Measurements from ENCODE around the gene HSD17B3.

GRCh38 chr9:96331236-96331947 is 29.4 kb upstream of the HSD17B3 start:
- no peak for TF ChIP-seq NR2C1 (IDR thresholded peaks at IDR 0.05)
- no peak for TF ChIP-seq POLR2A (IDR thresholded peaks at IDR 0.05; ENCODE audit: low read depth, low read length)
- no peak for TF ChIP-seq MLLT1 (IDR thresholded peaks at IDR 0.05)
- TF ChIP-seq, protein P1, sequence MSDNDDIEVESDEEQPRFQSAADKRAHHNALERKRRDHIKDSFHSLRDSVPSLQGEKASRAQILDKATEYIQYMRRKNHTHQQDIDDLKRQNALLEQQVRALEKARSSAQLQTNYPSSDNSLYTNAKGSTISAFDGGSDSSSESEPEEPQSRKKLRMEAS (IDR thresholded peaks at IDR 0.05; ENCODE audit: low read depth, low read length) = no peak
- TF ChIP-seq RFX5 (IDR thresholded peaks at IDR 0.05; ENCODE audit: low read depth, low read length) = no peak
- TF ChIP-seq KDM1A (IDR thresholded peaks at IDR 0.05; ENCODE audit: borderline replicate concordance) = no peak
- no peak for TF ChIP-seq CTCF (IDR thresholded peaks at IDR 0.05 in 2 of 3, conservative IDR thresholded peaks at IDR 0.05 in 1 of 3; ENCODE audit: control insufficient read depth in 2 of 3, extremely low read depth in 1 of 3, insufficient read depth in 1 of 3, low read depth in 3 of 3, low read length in 3 of 3)
- TF ChIP-seq FOS (IDR thresholded peaks at IDR 0.05; ENCODE audit: borderline replicate concordance, extremely low read depth, insufficient read length) = no peak
